Lower leg skin (tissue), 4 donors: Measurements from ENCODE around the gene IZUMO1. TPM values are rescaled to one million over a fixed set of nuclear protein-coding genes. Genes with fewer than 3 reads are reported as not detected.

Source experiments
- DNase-seq, 2 donors: peaks; one replicate each; pipeline ENCODE4 v3.0.0-alpha.2; 2019; ENCODE audit warnings: low spot score in 2 of 2
- H3K4me3 ChIP-seq: fragments of 200-600 bp; sonication (generic); 2 replicates; pipeline ENCODE4 v1.5.1; 2017; ENCODE audit warnings: mild to moderate bottlenecking, low read depth; ENCODE audit not compliant: poor library complexity, severe bottlenecking
- CTCF ChIP-seq, 3 donors: fragments of 450-650 bp; IDR thresholded peaks; one replicate each; pipeline ENCODE4 v1.5.1; 2016; ENCODE audit warnings: antibody characterized with exemption in 3 of 3, mild to moderate bottlenecking in 3 of 3, moderate library complexity in 2 of 3
- POLR2A ChIP-seq, 2 donors: fragments of 450-650 bp; IDR thresholded peaks; one replicate each; pipeline ENCODE4 v1.6.1; 2016 to 2017; ENCODE audit warnings: antibody characterized with exemption in 2 of 2, mild to moderate bottlenecking in 1 of 2, moderate library complexity in 1 of 2
- WGBS, 2 donors: methylation state at CpG; one replicate each; pipeline ENCODE4 v1.1.5; 2018; 5-methylcytosine and 5-hydroxymethylcytosine counted together
- intact Hi-C: fragments of 100-400 bp; cut with DNase I; formaldehyde crosslinking; loops from one replicate; pipeline ENCODE4 v1.15.0; 2023; ENCODE audit warnings: low total_unique reads
- total RNA-seq, 4 donors: library from RNA; depleted of rRNA; stranded (reverse); fragments of >200 nt; gene quantifications; one replicate each; pipeline ENCODE4 v1.1.0, GENCODE V29; 2016

The IZUMO1 gene
- total RNA-seq, 4 donors from 2014 or later, result not detected

GRCh38 chr19:48728911-48729664 is 17.6 kb downstream of the IZUMO1 start:
- intact Hi-C loops, result no loop called here
- H3K4me3 ChIP-seq, result no peak overlapping the region
- TF ChIP-seq CTCF (IDR thresholded peaks at IDR 0.05) (no peak), POLR2A (IDR thresholded peaks at IDR 0.05) (no peak)
- DNase-seq, result no peak
- 52 to 64% methylated on average over 35 to 65 of the region's 77 CpGs for WGBS, 2 donors

- intact Hi-C loops, result no loop called here
- no peak overlapping the region for H3K4me3 ChIP-seq
- WGBS, 2 donors, result 61 to 74% methylated on average over 2 of the region's 2 CpGs
- TF ChIP-seq CTCF (IDR thresholded peaks at IDR 0.05) (no peak), POLR2A (IDR thresholded peaks at IDR 0.05) (no peak)
- DNase-seq, result no peak
Observed at GRCh38 chr19:48726556-48726955, 20.2 kb downstream of the IZUMO1 start.

GRCh38 chr19:48724796-48725753 is 21.6 kb downstream of the IZUMO1 start:
- WGBS, 2 donors, result 46 to 54% methylated on average over 11 of the region's 11 CpGs
- no peak overlapping the region for H3K4me3 ChIP-seq
- intact Hi-C loops, result no loop called here
- DNase-seq, result peak in 1 of 2 donors; percentile 61
- TF ChIP-seq POLR2A (IDR thresholded peaks at IDR 0.05) (no peak), CTCF (IDR thresholded peaks at IDR 0.05) (no peak)

- no peak for DNase-seq
- TF ChIP-seq POLR2A (IDR thresholded peaks at IDR 0.05) (no peak), CTCF (IDR thresholded peaks at IDR 0.05) (no peak)
- intact Hi-C loops, result no loop called here
- H3K4me3 ChIP-seq, result no peak overlapping the region
- 78 to 81% methylated on average over 11 of the region's 11 CpGs for WGBS, 2 donors
Observed at GRCh38 chr19:48722196-48722708, 24.5 kb downstream of the IZUMO1 start.

- 9 to 19% methylated on average over 42 of the region's 42 CpGs for WGBS, 2 donors
- TF ChIP-seq CTCF (IDR thresholded peaks at IDR 0.05) (no peak), POLR2A (IDR thresholded peaks at IDR 0.05) (no peak)
- peak overlapping the region; percentile 32 for H3K4me3 ChIP-seq
- peak; percentile 98 to 99 for DNase-seq
- intact Hi-C loops, result no loop called here
Observed at GRCh38 chr19:48720613-48721296, 26.0 kb downstream of the IZUMO1 start.
